Measurements from ENCODE around the gene DNAJB11.

Gene DNAJB11

DNA sequence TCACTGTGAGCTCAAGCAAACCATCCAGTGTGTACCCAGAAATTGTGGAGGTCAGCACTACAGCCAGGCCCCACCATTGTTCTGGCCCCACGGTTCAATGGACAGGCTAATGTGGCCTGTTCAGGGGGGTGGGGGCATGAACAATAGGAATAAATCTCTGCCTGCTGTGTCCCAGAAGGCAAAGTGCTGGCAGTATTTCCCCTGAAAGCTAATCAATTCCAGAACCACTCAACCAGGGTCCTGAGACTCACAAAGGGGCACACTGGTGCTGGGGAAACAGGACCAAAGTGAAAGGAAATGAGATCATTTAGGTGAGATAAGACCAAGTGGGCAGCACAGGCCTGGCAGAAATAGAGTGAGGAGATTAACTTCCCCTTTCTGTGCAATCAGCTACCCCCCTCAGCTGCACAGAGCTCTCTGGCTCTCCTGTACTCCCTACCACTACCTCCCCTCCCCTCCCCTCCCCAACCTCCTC lies 37.9 kb upstream of the DNAJB11 start:
- H3K9ac ChIP-seq (ENCODE audit: low read length): peak overlapping the region; percentile 44
- peak overlapping the region; percentile 58 for H2AFZ ChIP-seq (ENCODE audit: low read depth, low read length, severe bottlenecking)
- no peaks in the 10 kb centered on the region for H4K20me1 ChIP-seq (ENCODE audit: low read depth, low read length)
- H3F3A ChIP-seq (ENCODE audit: insufficient read depth): peaks cover 17% of the 10 kb centered on the region
- no peak for TF ChIP-seq EZH2phosphoT487 (conservative IDR thresholded peaks at IDR 0.05; ENCODE audit: low read length)
- TF ChIP-seq, protein P1, sequence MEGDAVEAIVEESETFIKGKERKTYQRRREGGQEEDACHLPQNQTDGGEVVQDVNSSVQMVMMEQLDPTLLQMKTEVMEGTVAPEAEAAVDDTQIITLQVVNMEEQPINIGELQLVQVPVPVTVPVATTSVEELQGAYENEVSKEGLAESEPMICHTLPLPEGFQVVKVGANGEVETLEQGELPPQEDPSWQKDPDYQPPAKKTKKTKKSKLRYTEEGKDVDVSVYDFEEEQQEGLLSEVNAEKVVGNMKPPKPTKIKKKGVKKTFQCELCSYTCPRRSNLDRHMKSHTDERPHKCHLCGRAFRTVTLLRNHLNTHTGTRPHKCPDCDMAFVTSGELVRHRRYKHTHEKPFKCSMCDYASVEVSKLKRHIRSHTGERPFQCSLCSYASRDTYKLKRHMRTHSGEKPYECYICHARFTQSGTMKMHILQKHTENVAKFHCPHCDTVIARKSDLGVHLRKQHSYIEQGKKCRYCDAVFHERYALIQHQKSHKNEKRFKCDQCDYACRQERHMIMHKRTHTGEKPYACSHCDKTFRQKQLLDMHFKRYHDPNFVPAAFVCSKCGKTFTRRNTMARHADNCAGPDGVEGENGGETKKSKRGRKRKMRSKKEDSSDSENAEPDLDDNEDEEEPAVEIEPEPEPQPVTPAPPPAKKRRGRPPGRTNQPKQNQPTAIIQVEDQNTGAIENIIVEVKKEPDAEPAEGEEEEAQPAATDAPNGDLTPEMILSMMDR (IDR thresholded peaks at IDR 0.05; ENCODE audit: insufficient read depth, low read length, poor library complexity, severe bottlenecking): no peak
- H3K36me3 ChIP-seq (ENCODE audit: low read length): no peaks in the 10 kb centered on the region
- no peaks in the 10 kb centered on the region for H3K79me2 ChIP-seq (ENCODE audit: insufficient read depth, low read length)
- peak overlapping the region; percentile 87 for H3K27ac ChIP-seq (ENCODE audit: low read depth, low read length)
- H3K9me2 ChIP-seq (replicated peaks; ENCODE audit: insufficient read depth, low read length): no peaks in the 10 kb centered on the region
- peak overlapping the region; percentile 51 for H3K4me2 ChIP-seq (ENCODE audit: low read depth, low read length, poor library complexity, severe bottlenecking)
- H3K9me3 ChIP-seq (ENCODE audit: insufficient read depth, low read length): no peaks in the 10 kb centered on the region
- H3K4me3 ChIP-seq (ENCODE audit: insufficient read depth, low read length, poor library complexity, severe bottlenecking): no peak overlapping the region
- H3K27me3 ChIP-seq (ENCODE audit: low read length): no peaks in the 10 kb centered on the region

DNA sequence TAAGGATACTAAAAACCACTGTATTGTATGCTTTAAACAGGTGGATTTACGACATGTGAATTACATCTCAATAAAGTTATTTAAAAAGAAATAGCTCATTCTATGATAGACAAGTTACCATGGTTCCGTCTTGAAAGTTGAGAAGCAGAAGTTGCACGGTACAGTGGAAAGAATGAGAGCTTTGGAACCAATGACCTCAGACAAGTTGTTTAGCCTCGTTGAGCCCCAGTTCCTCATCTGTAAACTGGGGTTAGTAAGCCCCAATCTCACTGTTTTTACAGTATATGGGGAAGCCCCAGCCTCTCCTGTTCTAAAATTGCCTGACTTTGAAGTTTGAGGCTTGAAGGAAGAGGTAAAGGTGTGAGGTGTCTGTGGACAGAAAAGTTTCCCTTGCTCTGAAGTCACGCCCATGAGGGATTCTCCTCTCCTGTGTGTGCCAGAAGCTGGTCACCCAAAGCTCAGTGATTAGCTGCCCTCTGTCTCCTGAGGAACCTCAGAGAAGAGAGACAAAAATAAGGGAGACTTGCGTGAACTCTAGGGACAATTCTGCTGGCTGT lies 36.3 kb upstream of the DNAJB11 start:
- Histone ChIP-seq H3K27ac (ENCODE audit: low read depth, low read length) (peak overlapping the region; percentile 87), H2AFZ (ENCODE audit: low read depth, low read length, severe bottlenecking) (peak overlapping the region; percentile 17), H3F3A (ENCODE audit: insufficient read depth) (peaks cover 17% of the 10 kb centered on the region), H3K4me2 (ENCODE audit: low read depth, low read length, poor library complexity, severe bottlenecking) (peak overlapping the region; percentile 51), H4K20me1 (ENCODE audit: low read depth, low read length) (no peaks in the 10 kb centered on the region), H3K79me2 (ENCODE audit: insufficient read depth, low read length) (no peaks in the 10 kb centered on the region), H3K9ac (ENCODE audit: low read length) (peak overlapping the region; percentile 32), H3K9me2 (replicated peaks; ENCODE audit: insufficient read depth, low read length) (no peaks in the 10 kb centered on the region), H3K36me3 (ENCODE audit: low read length) (no peaks in the 10 kb centered on the region), H3K27me3 (ENCODE audit: low read length) (no peaks in the 10 kb centered on the region), H3K4me3 (ENCODE audit: insufficient read depth, low read length, poor library complexity, severe bottlenecking) (no peak overlapping the region), H3K9me3 (ENCODE audit: insufficient read depth, low read length) (no peaks in the 10 kb centered on the region)
- TF ChIP-seq, protein P1 (IDR thresholded peaks at IDR 0.05; ENCODE audit: insufficient read depth, low read length, poor library complexity, severe bottlenecking): no peak
- no peak for TF ChIP-seq EZH2phosphoT487 (conservative IDR thresholded peaks at IDR 0.05; ENCODE audit: low read length)

DNA sequence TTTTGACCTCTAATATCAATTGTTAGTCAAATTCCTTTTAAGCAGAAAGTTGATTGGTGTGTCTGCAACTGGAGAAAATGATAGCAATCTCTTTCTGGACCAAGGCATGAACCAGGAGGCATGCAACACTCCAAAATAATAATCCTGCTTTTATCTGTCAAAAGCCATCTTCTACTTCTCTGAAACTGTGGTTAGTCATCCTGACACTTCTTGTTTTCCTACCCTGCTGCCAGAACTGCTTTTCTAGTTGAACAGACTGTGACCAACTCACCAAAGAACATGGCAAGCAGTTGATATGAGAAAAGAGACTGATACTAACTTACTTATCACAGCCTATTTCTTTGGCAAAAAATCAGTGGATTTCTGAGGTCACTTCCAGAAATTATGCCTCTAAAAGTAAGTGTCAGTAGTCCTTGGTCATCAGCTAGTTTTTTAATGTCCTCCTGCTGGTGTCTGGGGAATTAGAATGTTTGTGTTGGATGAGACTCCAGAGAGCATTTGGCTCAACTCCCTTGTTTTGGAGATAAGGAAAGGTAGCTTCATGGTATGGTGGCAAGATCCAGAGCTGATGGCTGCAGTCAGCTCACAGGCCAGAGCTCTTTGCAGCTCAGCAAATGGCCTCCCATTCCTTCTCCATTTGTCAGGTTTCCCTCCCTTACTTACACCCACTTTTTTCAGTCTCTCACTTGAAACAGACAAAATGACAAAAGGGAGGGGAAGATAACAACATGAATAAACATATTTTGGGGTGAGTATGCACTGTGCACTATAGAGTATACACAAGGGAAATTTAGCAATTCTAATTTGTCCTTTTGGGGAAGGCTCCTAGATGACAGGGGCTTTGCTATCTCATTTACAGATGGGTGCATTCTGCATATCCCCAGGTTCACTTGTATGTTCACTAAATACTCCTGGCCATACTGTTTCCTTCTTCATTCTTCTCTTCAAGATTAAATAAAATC lies 33.4 kb upstream of the DNAJB11 start:
- H3K27ac ChIP-seq (ENCODE audit: low read depth, low read length): no peak overlapping the region
- H3K9ac ChIP-seq (ENCODE audit: low read length): no peak overlapping the region
- H3K4me3 ChIP-seq (ENCODE audit: insufficient read depth, low read length, poor library complexity, severe bottlenecking): no peak overlapping the region
- H3F3A ChIP-seq (ENCODE audit: insufficient read depth): peaks cover 17% of the 10 kb centered on the region
- H3K9me3 ChIP-seq (ENCODE audit: insufficient read depth, low read length): no peaks in the 10 kb centered on the region
- H3K79me2 ChIP-seq (ENCODE audit: insufficient read depth, low read length): no peaks in the 10 kb centered on the region
- H3K27me3 ChIP-seq (ENCODE audit: low read length): no peaks in the 10 kb centered on the region
- no peak overlapping the region for H2AFZ ChIP-seq (ENCODE audit: low read depth, low read length, severe bottlenecking)
- TF ChIP-seq EZH2phosphoT487 (conservative IDR thresholded peaks at IDR 0.05; ENCODE audit: low read length): no peak
- TF ChIP-seq, protein P1 (IDR thresholded peaks at IDR 0.05; ENCODE audit: insufficient read depth, low read length, poor library complexity, severe bottlenecking): no peak
- no peak overlapping the region for H3K4me2 ChIP-seq (ENCODE audit: low read depth, low read length, poor library complexity, severe bottlenecking)
- no peaks in the 10 kb centered on the region for H3K36me3 ChIP-seq (ENCODE audit: low read length)
- no peaks in the 10 kb centered on the region for H4K20me1 ChIP-seq (ENCODE audit: low read depth, low read length)
- H3K9me2 ChIP-seq (replicated peaks; ENCODE audit: insufficient read depth, low read length): no peaks in the 10 kb centered on the region

Measured in SU-DHL-6 (cell line).